ENCODE data around the gene MRPL17. TPM values are rescaled to one million over a fixed set of nuclear protein-coding genes. Genes with fewer than 3 reads are reported as not detected.
"Not testable (repeated sequence)": the region's sequence is repeated elsewhere in the genome, so short reads cannot be mapped to it uniquely, and the experiment has no call there.

The MRPL17 gene
- total RNA-seq, 4 donors from 2014 or later, result 17.1 to 35.2 (median 26.4) TPM

- Histone ChIP-seq H3K9me3 (no peaks in the 10 kb centered on the region), H3K4me1 (peaks cover 3% of the 10 kb centered on the region), H3K36me3 (no peaks in the 10 kb centered on the region), H3K27me3 (no peaks in the 10 kb centered on the region), H3K4me3 (no peak overlapping the region), H3K27ac (no peak overlapping the region)
- WGBS, result 68% methylated on average over 2 of the region's 2 CpGs
- DNase-seq (ENCODE audit: low spot score in 2 of 2), result no peak
- TF ChIP-seq EP300 (IDR thresholded peaks at IDR 0.05), result no peak
- no peak for TF ChIP-seq POLR2A (IDR thresholded peaks at IDR 0.05)
- peak; percentile 18 to 42 for TF ChIP-seq CTCF (IDR thresholded peaks at IDR 0.05)
- TF ChIP-seq POLR2AphosphoS5 (IDR thresholded peaks at IDR 0.05), result no peak
Measured at GRCh38 chr11:6703247-6704063, 20.3 kb upstream of the MRPL17 start.

- not testable (repeated sequence) for H3K9me3 ChIP-seq; H3K4me3 ChIP-seq; H3K4me1 ChIP-seq; H3K27ac ChIP-seq; H3K27me3 ChIP-seq; DNase-seq (ENCODE audit: low spot score in 2 of 2); H3K36me3 ChIP-seq
- WGBS, result 64% methylated on average over 3 of the region's 3 CpGs
Measured at GRCh38 chr11:6701955-6702354, 18.8 kb upstream of the MRPL17 start.

GRCh38 chr11:6695377-6695776, 12.2 kb upstream of the MRPL17 start:
- Histone ChIP-seq H3K27me3 (no peaks in the 10 kb centered on the region), H3K4me3 (no peak overlapping the region), H3K27ac (peak overlapping the region; percentile 26), H3K9me3 (no peaks in the 10 kb centered on the region), H3K36me3 (no peaks in the 10 kb centered on the region), H3K4me1 (peaks cover 27% of the 10 kb centered on the region)
- no peak for DNase-seq (ENCODE audit: low spot score in 2 of 2)
- 43% methylated on average over 1 of the region's 1 CpG for WGBS
- TF ChIP-seq POLR2AphosphoS5 (IDR thresholded peaks at IDR 0.05) (no peak), CTCF (IDR thresholded peaks at IDR 0.05) (no peak), POLR2A (IDR thresholded peaks at IDR 0.05) (no peak), EP300 (IDR thresholded peaks at IDR 0.05) (no peak)

GRCh38 chr11:6694229-6694535, 11.0 kb upstream of the MRPL17 start:
- Histone ChIP-seq H3K36me3 (no peaks in the 10 kb centered on the region), H3K9me3 (no peaks in the 10 kb centered on the region), H3K27ac (peak overlapping the region; percentile 26), H3K4me3 (no peak overlapping the region), H3K27me3 (no peaks in the 10 kb centered on the region), H3K4me1 (peaks cover 27% of the 10 kb centered on the region)
- WGBS, result 5% methylated on average over 1 of the region's 1 CpG
- TF ChIP-seq CTCF (IDR thresholded peaks at IDR 0.05) (no peak), POLR2AphosphoS5 (IDR thresholded peaks at IDR 0.05) (no peak), POLR2A (IDR thresholded peaks at IDR 0.05) (no peak), EP300 (IDR thresholded peaks at IDR 0.05) (no peak)
- DNase-seq (ENCODE audit: low spot score in 2 of 2), result no peak

GRCh38 chr11:6693342-6694228, 10.4 kb upstream of the MRPL17 start:
- H3K27ac ChIP-seq, result peak overlapping the region; percentile 34
- H3K36me3 ChIP-seq, result no peaks in the 10 kb centered on the region
- DNase-seq (ENCODE audit: low spot score in 2 of 2), result peak in 1 of 2 donors; percentile 71
- TF ChIP-seq POLR2A (IDR thresholded peaks at IDR 0.05) (no peak), POLR2AphosphoS5 (IDR thresholded peaks at IDR 0.05) (no peak), CTCF (IDR thresholded peaks at IDR 0.05) (no peak)
- WGBS, result 85% methylated on average over 1 of the region's 1 CpG
- H3K4me1 ChIP-seq, result peaks cover 27% of the 10 kb centered on the region
- no peaks in the 10 kb centered on the region for H3K27me3 ChIP-seq
- H3K4me3 ChIP-seq, result no peak overlapping the region
- no peaks in the 10 kb centered on the region for H3K9me3 ChIP-seq
